Trophoblast cell (in vitro differentiated cells and primary cell): ENCODE results near the gene HEXIM2.

Source experiments
- DNase-seq, 2 donors: peaks; one replicate each; pipeline ENCODE4 v3.0.0-alpha.2; 2016
- H2AFZ ChIP-seq: 2 replicates; pipeline ENCODE4 v1.6.1; 2013; ENCODE audit warnings: low read length, moderate library complexity, mild to moderate bottlenecking; ENCODE audit not compliant: insufficient read depth, poor library complexity
- H2AK5ac ChIP-seq: 2 replicates; pipeline ENCODE4 v1.6.1; 2013; ENCODE audit warnings: mild to moderate bottlenecking, low read length
- H2BK120ac ChIP-seq: 2 replicates; pipeline ENCODE4 v1.6.1; 2013; ENCODE audit warnings: low read length, mild to moderate bottlenecking, moderate library complexity; ENCODE audit not compliant: insufficient read depth, poor library complexity
- H2BK12ac ChIP-seq: 2 replicates; pipeline ENCODE4 v1.6.1; 2013; ENCODE audit warnings: mild to moderate bottlenecking, low read length, moderate library complexity
- H2BK5ac ChIP-seq: 2 replicates; pipeline ENCODE4 v1.6.1; 2013; ENCODE audit warnings: low read length, low read depth, moderate library complexity, mild to moderate bottlenecking; ENCODE audit not compliant: poor library complexity
- H3K14ac ChIP-seq: 2 replicates; pipeline ENCODE4 v1.6.1; 2013; ENCODE audit warnings: mild to moderate bottlenecking, low read length
- H3K18ac ChIP-seq: 2 replicates; pipeline ENCODE4 v1.6.1; 2013; ENCODE audit warnings: mild to moderate bottlenecking, low read length
- H3K23ac ChIP-seq: 2 replicates; pipeline ENCODE4 v1.6.1; 2013; ENCODE audit warnings: low read length
- H3K27ac ChIP-seq: 2 replicates; pipeline ENCODE4 v1.5.1; 2013; ENCODE audit warnings: low read depth, mild to moderate bottlenecking, inconsistent platforms, low read length, moderate library complexity
- H3K27me3 ChIP-seq: 2 replicates; pipeline ENCODE4 v1.6.1; 2013; ENCODE audit warnings: inconsistent platforms, mild to moderate bottlenecking, low read length, moderate library complexity; ENCODE audit not compliant: insufficient read depth
- H3K36me3 ChIP-seq, 2 experiments: 1 replicate in 1 of 2; 2 replicates in 1 of 2; pipeline ENCODE4 v1.6.1; 2013; ENCODE audit warnings: low read length in 2 of 2, mild to moderate bottlenecking in 2 of 2, moderate library complexity in 1 of 2; ENCODE audit not compliant: insufficient read depth in 2 of 2, control insufficient read depth in 1 of 2
- H3K4ac ChIP-seq: 2 replicates; pipeline ENCODE4 v1.6.1; 2013; ENCODE audit warnings: low read depth, mild to moderate bottlenecking, low read length, moderate library complexity
- H3K4me1 ChIP-seq, 2 experiments: 1 replicate in 1 of 2; 2 replicates in 1 of 2; pipeline ENCODE4 v1.6.1; 2013; ENCODE audit warnings: low read length in 2 of 2, mild to moderate bottlenecking in 2 of 2, moderate library complexity in 1 of 2; ENCODE audit not compliant: insufficient read depth in 2 of 2, control insufficient read depth in 1 of 2
- H3K4me2 ChIP-seq: 2 replicates; pipeline ENCODE4 v1.6.1; 2013; ENCODE audit warnings: inconsistent platforms, mild to moderate bottlenecking, low read length, moderate library complexity
- H3K4me3 ChIP-seq: 2 replicates; pipeline ENCODE4 v1.5.1; 2013; ENCODE audit warnings: mild to moderate bottlenecking, low read depth, low read length, inconsistent platforms
- H3K79me1 ChIP-seq: one replicate; pipeline ENCODE4 v1.6.1; 2013; ENCODE audit warnings: low read length
- H3K79me2 ChIP-seq: 2 replicates; pipeline ENCODE4 v1.6.1; 2013; ENCODE audit warnings: low read length, mild to moderate bottlenecking; ENCODE audit not compliant: control insufficient read depth, insufficient read depth, poor library complexity
- H3K9ac ChIP-seq: 2 replicates; pipeline ENCODE4 v1.6.1; 2013; ENCODE audit warnings: mild to moderate bottlenecking, low read length
- H3K9me3 ChIP-seq: 2 replicates; pipeline ENCODE4 v1.6.1; 2013; ENCODE audit warnings: low read depth, mild to moderate bottlenecking, control low read depth, inconsistent platforms, low read length; ENCODE audit not compliant: insufficient read depth
- H4K12ac ChIP-seq: 2 replicates; pipeline ENCODE4 v1.6.1; 2013; ENCODE audit warnings: low read depth, mild to moderate bottlenecking, low read length, moderate library complexity
- H4K8ac ChIP-seq: 2 replicates; pipeline ENCODE4 v1.6.1; 2013; ENCODE audit warnings: low read depth, mild to moderate bottlenecking, low read length, moderate library complexity
- H4K91ac ChIP-seq: one replicate; pipeline ENCODE4 v1.6.1; 2013; ENCODE audit warnings: low read depth, mild to moderate bottlenecking, low read length, moderate library complexity
- WGBS: extraction: QIAGEN DNeasy Blood & Tissue Kit; methylation state at CpG from one replicate; pipeline ENCODE4 v1.1.7; 2013; ENCODE audit warnings: missing lambda C conversion rate; ENCODE audit not compliant: insufficient read length, insufficient coverage; ENCODE audit errors: extremely low coverage; 5-methylcytosine and 5-hydroxymethylcytosine counted together

The HEXIM2 gene

DNA sequence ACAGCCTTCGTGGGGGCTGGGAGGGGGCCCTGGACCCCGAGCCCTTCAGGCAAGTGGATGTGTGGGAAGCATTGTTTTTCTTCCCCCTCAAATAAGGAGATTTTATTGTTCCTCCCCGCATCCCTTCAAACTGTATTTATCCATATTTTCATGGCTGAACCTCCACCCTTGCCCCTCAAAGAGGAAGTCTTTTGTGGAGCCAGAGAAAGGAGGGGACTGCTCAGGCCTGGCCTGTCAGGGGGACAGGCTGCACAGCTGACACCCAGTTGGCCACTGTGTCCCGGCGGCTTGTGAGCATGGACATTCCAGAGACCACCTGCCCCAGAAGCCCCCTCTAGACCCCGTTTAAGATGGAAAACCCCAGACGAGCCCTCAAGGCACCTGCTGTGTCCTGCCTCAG is 15.9 kb downstream of the HEXIM2 start:
- Histone ChIP-seq H3K9ac (no peak overlapping the region), H3K36me3 (no peaks in the 10 kb centered on the region), H3K18ac (no peak overlapping the region), H4K8ac (no peak overlapping the region), H3K4me2 (no peak overlapping the region), H3K4me1 (peaks cover 7% of the 10 kb centered on the region in 2 experiments), H3K27ac (no peak overlapping the region), H3K9me3 (no peaks in the 10 kb centered on the region), H2BK120ac (no peak overlapping the region), H2BK12ac (no peak overlapping the region), H3K14ac (no peak overlapping the region), H3K79me2 (no peaks in the 10 kb centered on the region), H3K79me1 (peaks cover 2% of the 10 kb centered on the region), H4K91ac (no peak overlapping the region), H2AFZ (no peak overlapping the region), H2BK5ac (no peak overlapping the region), H4K12ac (no peak overlapping the region), H3K23ac (no peak overlapping the region), H2AK5ac (no peak overlapping the region), H3K4me3 (no peak overlapping the region), H3K27me3 (no peaks in the 10 kb centered on the region), H3K4ac (no peak overlapping the region)
- no peak for DNase-seq
- WGBS = no CpG with 5 or more reads among the region's 7 CpGs

DNA sequence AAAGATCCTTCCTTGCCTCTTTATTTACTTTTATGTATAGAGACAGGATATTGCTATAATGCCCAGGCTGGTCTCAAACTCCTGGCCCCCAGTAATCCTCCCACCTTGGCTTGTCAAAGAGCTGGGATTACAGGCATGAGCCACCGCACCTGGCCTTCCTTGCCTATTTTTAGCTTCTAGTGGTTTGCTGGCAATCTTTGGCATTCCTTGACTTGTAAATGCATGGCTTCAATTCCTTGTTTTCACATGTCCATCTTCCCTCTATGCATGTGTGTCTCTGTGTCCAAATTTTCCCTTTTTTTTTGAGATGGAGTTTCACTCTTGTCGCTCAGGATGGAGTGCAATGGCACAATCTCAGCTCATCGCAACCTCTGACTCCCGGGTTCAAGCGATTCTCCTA is 22.5 kb downstream of the HEXIM2 start:
- Histone ChIP-seq H3K79me1 (no peaks in the 10 kb centered on the region), H3K4ac (no peak overlapping the region), H3K9me3 (no peaks in the 10 kb centered on the region), H3K4me2 (no peak overlapping the region), H3K4me1 (no peaks in the 10 kb centered on the region), H3K27ac (no peak overlapping the region), H4K91ac (no peak overlapping the region), H3K27me3 (no peaks in the 10 kb centered on the region), H2BK12ac (no peak overlapping the region), H3K4me3 (no peak overlapping the region), H3K36me3 (no peaks in the 10 kb centered on the region), H3K23ac (no peak overlapping the region), H4K12ac (no peak overlapping the region), H3K18ac (no peak overlapping the region), H3K9ac (no peak overlapping the region), H3K14ac (no peak overlapping the region), H2AFZ (no peak overlapping the region), H4K8ac (no peak overlapping the region), H2BK5ac (no peak overlapping the region), H2AK5ac (no peak overlapping the region), H3K79me2 (no peaks in the 10 kb centered on the region), H2BK120ac (no peak overlapping the region)
- no CpG with 5 or more reads among the region's 5 CpGs for WGBS
- peak in 1 of 2 donors; percentile 47 for DNase-seq

DNA sequence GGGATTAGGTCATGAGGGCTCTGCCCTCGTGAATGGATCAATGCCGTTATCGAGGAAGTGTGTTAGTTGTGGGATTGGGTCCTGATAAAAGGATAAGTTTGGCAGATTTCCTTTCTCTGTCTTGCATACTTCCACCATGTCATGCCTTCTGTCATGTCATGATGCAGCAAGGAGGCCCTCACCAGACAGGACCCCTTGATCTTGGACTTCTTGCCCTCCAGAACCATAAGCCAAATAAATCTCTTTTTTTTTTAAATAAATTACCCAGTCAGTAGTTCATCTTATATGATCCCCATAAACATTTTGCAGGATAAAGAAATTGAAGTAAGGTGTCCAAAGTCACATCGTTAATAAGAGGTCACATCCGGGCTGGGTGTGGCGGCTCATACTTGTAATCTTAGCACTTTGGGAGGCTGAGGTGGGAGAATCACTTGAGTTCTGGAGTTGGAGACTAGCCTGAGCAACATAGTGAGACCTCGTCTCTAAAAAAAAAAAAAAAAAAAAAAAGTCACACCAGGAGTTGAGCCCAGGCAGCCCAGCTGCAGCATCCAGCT is 25.2 kb downstream of the HEXIM2 start:
- Histone ChIP-seq H3K4me1 (no peaks in the 10 kb centered on the region), H3K4me3 (no peak overlapping the region), H2AFZ (no peak overlapping the region), H3K27me3 (no peaks in the 10 kb centered on the region), H4K8ac (no peak overlapping the region), H2BK120ac (no peak overlapping the region), H4K91ac (no peak overlapping the region), H3K14ac (no peak overlapping the region), H3K18ac (no peak overlapping the region), H3K36me3 (no peaks in the 10 kb centered on the region), H3K27ac (no peak overlapping the region), H3K4me2 (no peak overlapping the region), H2BK5ac (no peak overlapping the region), H2BK12ac (no peak overlapping the region), H4K12ac (no peak overlapping the region), H3K79me1 (no peaks in the 10 kb centered on the region), H2AK5ac (no peak overlapping the region), H3K4ac (no peak overlapping the region), H3K23ac (no peak overlapping the region), H3K9me3 (no peaks in the 10 kb centered on the region), H3K9ac (no peak overlapping the region), H3K79me2 (no peaks in the 10 kb centered on the region)
- DNase-seq = no peak
- no CpG with 5 or more reads among the region's 7 CpGs for WGBS

- DNase-seq = no peak
- Histone ChIP-seq H2AFZ (no peak overlapping the region), H3K9ac (no peak overlapping the region), H3K4me2 (no peak overlapping the region), H3K4me3 (no peak overlapping the region), H3K14ac (no peak overlapping the region), H4K8ac (no peak overlapping the region), H2AK5ac (no peak overlapping the region), H3K79me1 (no peaks in the 10 kb centered on the region), H4K12ac (no peak overlapping the region), H3K9me3 (no peaks in the 10 kb centered on the region), H3K4ac (no peak overlapping the region), H3K23ac (no peak overlapping the region), H4K91ac (no peak overlapping the region), H3K36me3 (no peaks in the 10 kb centered on the region), H3K27ac (no peak overlapping the region), H3K4me1 (no peaks in the 10 kb centered on the region), H2BK120ac (no peak overlapping the region), H2BK12ac (no peak overlapping the region), H3K79me2 (no peaks in the 10 kb centered on the region), H2BK5ac (no peak overlapping the region), H3K27me3 (no peaks in the 10 kb centered on the region), H3K18ac (no peak overlapping the region)
- no CpG with 5 or more reads among the region's 2 CpGs for WGBS
Observed at GRCh38 chr17:45189009-45189408, 27.3 kb downstream of the HEXIM2 start.
